GM06990 (cell line): ENCODE data around the gene SFXN2.

ENCODE experiments used
- DNase-seq: peaks from one replicate; pipeline ENCODE4 v3.0.0-alpha.2; 2011; ENCODE audit not compliant: insufficient read length; ENCODE audit errors: extremely low read depth
- H3K27me3 ChIP-seq: replicated peaks from 2 replicates; pipeline ENCODE4 v1.6.0; 2011; ENCODE audit warnings: low read length; ENCODE audit not compliant: control insufficient read depth, insufficient read depth
- H3K36me3 ChIP-seq: 2 replicates; pipeline ENCODE4 v1.5.1; 2011; ENCODE audit warnings: low read length; ENCODE audit not compliant: control insufficient read depth, insufficient read depth
- H3K4me3 ChIP-seq: replicated peaks from 2 replicates; pipeline ENCODE4 v1.5.1; 2011; ENCODE audit warnings: low read depth, mild to moderate bottlenecking, control low read depth, low read length
- TF ChIP-seq, protein P1 (sequence below): IDR thresholded peaks from 2 replicates; pipeline ENCODE4 v1.5.1; 2011; ENCODE audit warnings: low read length, control low read depth, mild to moderate bottlenecking, inconsistent platforms; ENCODE audit not compliant: insufficient read depth, poor library complexity, severe bottlenecking

Gene SFXN2

DNA sequence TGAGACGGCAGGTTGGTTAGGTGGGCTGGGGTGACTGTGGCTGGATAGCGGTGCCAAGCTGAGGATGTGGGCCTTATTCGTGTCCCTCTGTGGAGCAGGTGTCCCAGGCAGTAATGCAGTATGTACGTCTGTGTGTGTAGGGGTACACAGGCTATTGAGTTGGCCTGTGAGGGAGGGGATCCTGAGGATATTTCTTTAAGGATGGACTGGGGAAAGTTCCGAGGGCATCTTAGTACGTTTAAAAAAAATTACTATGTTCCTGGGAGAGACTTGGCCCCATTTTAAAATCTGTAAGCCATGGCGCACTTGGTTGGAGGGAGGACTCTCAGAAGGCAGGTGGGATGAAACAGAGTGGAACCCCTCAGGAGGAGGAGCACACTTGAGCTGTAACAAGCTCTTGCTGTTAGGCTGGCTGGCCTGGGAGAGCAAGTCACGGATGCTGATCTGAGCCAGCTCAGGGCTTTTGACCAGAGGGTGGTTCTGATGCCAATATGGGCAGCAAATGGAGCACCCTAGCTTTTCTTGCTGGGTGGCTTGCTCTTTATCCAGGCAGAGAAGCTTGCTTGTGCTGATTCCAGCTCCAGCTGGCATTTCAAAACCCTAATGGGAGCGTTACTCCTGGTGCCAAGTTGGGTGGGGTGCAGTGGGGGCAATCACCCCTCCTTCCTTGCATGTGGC, 30.1 kb downstream of the SFXN2 start:
- no peak for DNase-seq
- peak overlapping the region; percentile 99 for H3K4me3 ChIP-seq
- TF ChIP-seq, protein P1, sequence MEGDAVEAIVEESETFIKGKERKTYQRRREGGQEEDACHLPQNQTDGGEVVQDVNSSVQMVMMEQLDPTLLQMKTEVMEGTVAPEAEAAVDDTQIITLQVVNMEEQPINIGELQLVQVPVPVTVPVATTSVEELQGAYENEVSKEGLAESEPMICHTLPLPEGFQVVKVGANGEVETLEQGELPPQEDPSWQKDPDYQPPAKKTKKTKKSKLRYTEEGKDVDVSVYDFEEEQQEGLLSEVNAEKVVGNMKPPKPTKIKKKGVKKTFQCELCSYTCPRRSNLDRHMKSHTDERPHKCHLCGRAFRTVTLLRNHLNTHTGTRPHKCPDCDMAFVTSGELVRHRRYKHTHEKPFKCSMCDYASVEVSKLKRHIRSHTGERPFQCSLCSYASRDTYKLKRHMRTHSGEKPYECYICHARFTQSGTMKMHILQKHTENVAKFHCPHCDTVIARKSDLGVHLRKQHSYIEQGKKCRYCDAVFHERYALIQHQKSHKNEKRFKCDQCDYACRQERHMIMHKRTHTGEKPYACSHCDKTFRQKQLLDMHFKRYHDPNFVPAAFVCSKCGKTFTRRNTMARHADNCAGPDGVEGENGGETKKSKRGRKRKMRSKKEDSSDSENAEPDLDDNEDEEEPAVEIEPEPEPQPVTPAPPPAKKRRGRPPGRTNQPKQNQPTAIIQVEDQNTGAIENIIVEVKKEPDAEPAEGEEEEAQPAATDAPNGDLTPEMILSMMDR, result no peak

DNA sequence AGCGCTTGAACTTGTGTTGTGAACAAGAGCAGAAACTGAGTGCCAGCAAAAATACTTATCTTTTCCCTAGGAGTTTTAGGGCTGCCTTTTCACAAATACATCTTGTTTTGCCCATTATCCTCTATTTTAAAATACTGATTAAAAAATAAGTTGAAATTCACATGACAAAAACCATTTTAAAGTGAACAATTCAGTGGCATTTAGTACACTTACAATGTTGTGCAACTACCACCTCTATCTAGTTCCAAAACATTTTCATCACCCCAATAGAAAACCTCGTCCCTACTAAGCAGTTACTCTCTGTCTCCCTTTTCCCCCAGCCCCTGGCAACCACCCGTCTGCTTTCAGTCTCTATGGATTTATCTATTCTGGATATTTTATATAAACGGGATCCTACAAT, 30.7 kb downstream of the SFXN2 start:
- no peaks in the 10 kb centered on the region for H3K36me3 ChIP-seq
- peak overlapping the region; percentile 99 for H3K4me3 ChIP-seq
- TF ChIP-seq, protein P1, result no peak
- DNase-seq, result no peak
- no peaks in the 10 kb centered on the region for H3K27me3 ChIP-seq

More for the DNA sequence above, 30.1 kb downstream of the SFXN2 start:
- Histone ChIP-seq H3K27me3 (no peaks in the 10 kb centered on the region), H3K36me3 (no peaks in the 10 kb centered on the region)

DNA sequence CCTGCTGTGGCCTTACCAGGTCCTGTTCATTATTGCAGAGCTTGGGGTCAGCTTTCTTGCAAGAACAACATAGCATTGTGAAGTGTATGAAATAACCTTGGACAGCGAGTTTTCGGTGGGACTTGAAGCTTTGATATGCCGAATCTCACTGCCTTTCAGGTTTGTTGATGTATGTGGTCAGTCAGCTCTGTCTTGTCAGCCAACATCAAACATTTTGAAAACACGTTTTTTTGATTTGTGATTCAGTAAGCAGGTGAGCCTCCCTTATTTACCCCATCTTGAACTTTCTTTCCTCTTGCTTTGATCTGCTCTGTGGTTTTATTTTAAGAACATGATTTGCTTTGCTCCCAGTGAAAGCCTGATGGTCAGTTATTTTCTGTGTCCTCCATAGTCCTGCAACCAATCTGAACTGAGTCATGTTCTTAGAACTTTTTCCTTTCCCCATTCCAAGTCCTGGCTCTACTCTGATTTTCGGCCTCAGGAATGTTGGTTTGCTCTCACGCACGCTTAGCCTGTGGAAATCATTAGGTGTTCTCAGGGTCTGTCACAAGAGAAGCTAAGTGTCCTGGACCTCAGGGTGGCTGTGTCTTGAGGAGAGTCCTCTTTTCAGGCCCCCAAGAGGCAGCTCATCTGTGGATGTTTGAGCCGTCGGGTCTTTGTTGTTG, 38.0 kb downstream of the SFXN2 start:
- Histone ChIP-seq H3K4me3 (no peak overlapping the region), H3K27me3 (no peaks in the 10 kb centered on the region), H3K36me3 (no peaks in the 10 kb centered on the region; the same call in 1 of the 2 replicates)
- TF ChIP-seq, protein P1, result no peak
- no peak for DNase-seq

DNA sequence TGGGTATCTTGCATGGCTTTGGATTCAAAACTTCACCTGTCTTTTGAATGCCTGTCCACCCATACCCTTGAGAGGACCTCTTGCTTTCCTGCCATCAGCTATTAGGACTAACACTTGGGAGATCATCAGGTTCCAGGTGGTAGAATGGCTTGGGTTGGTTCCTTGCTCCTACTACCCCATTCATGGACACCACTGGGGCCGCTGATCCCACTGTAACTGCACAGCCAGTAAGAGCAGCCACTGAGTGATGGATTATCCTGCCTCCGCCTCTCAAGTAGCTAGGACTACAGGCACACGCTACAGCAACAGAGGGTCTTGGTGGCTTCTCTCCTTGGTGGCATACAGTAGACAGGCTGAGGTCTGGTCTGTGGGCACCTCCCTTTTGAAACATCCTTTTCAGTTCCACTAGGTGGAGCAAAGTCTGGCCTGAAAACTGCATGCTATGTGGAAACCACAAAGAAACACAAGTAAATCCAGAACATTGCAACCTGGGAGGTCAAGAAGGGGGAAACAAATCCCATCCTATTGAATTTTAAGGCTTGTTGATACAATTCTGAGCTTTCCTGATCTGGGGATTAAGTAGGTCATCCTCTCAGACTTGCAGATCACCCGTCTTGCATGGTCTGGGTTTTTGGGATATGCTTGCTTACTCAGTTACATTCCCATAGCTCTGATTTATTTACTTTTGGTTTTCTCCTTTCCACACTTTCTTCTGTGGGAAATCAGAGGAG, 38.7 kb downstream of the SFXN2 start:
- TF ChIP-seq, protein P1, result peak; percentile 60
- Histone ChIP-seq H3K4me3 (no peak overlapping the region), H3K36me3 (no peaks in the 10 kb centered on the region; the same call in 1 of the 2 replicates), H3K27me3 (no peaks in the 10 kb centered on the region)
- DNase-seq, result no peak

DNA sequence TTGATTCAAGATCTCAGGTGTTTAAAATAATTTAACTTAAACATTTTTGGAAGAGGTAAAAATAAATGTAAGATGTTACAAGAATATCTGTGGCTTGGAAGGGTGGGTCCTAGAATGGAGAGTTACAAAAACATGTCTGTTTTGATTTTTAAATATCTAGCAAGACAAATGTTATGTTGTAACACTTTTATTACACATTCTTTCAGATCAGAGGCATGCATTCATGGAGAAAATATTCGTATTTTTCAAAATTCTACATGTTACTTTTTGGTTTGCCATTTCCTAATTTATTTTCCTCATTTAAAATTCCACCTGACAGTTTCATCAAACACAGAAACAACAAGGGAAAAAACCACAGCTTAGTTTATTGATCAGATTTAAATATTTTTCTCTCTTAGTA, 39.3 kb downstream of the SFXN2 start:
- no peak overlapping the region for H3K4me3 ChIP-seq
- H3K36me3 ChIP-seq, result no peaks in the 10 kb centered on the region; the same call in 1 of the 2 replicates
- no peak for DNase-seq
- H3K27me3 ChIP-seq, result no peaks in the 10 kb centered on the region
- TF ChIP-seq, protein P1, result no peak
